Measurements from ENCODE around the gene LRRC61.

DNA sequence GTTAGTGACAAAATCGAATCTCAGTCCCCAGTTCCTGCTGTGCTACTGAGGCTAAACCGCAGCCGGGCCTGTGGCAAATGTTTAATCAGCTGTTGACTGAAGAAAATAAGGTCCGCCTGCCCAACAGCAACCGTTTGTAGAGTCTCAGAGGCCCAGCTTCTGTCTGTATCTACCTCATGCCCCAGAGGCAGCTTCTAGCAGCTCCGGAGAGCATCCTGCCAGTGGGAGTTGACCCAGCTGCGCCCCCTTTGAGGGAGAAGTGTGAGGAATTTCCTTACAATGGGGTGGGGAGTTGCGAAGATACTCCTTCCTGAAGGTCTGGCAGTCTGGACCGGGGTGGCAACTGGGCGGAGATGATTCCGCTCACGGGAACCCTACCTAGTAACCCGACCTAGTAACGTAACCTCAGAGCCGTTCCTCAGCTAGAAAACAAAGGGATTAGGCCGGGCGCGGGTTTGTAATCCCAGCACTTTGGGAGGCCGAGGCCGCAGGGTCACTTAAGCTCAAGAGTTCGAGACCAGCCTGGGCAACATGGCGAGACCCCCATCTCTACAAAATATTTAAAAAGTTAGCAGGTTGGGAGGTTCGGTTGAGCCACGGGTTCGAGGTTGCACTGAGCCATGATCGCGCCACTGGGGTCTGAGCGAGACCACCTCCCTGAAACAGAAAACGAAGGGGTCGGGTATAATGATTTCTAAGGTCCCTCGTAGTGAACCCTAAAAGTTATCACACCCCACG is 55.1 kb downstream of the LRRC61 start:
- no peak for TF ChIP-seq HOXD13 (CRISPR knock-in tag; IDR thresholded peaks at IDR 0.05; ENCODE audit: borderline replicate concordance)
- TF ChIP-seq, protein P1, sequence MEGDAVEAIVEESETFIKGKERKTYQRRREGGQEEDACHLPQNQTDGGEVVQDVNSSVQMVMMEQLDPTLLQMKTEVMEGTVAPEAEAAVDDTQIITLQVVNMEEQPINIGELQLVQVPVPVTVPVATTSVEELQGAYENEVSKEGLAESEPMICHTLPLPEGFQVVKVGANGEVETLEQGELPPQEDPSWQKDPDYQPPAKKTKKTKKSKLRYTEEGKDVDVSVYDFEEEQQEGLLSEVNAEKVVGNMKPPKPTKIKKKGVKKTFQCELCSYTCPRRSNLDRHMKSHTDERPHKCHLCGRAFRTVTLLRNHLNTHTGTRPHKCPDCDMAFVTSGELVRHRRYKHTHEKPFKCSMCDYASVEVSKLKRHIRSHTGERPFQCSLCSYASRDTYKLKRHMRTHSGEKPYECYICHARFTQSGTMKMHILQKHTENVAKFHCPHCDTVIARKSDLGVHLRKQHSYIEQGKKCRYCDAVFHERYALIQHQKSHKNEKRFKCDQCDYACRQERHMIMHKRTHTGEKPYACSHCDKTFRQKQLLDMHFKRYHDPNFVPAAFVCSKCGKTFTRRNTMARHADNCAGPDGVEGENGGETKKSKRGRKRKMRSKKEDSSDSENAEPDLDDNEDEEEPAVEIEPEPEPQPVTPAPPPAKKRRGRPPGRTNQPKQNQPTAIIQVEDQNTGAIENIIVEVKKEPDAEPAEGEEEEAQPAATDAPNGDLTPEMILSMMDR (tag by site-specific recombination; IDR thresholded peaks at IDR 0.05), result peak; percentile 71
- TF ChIP-seq ZNF530 (tag by site-specific recombination; IDR thresholded peaks at IDR 0.05; ENCODE audit: low read depth), result no peak
- no peak for TF ChIP-seq ZNF146 (tag by site-specific recombination; IDR thresholded peaks at IDR 0.05)
- TF ChIP-seq, protein P2, sequence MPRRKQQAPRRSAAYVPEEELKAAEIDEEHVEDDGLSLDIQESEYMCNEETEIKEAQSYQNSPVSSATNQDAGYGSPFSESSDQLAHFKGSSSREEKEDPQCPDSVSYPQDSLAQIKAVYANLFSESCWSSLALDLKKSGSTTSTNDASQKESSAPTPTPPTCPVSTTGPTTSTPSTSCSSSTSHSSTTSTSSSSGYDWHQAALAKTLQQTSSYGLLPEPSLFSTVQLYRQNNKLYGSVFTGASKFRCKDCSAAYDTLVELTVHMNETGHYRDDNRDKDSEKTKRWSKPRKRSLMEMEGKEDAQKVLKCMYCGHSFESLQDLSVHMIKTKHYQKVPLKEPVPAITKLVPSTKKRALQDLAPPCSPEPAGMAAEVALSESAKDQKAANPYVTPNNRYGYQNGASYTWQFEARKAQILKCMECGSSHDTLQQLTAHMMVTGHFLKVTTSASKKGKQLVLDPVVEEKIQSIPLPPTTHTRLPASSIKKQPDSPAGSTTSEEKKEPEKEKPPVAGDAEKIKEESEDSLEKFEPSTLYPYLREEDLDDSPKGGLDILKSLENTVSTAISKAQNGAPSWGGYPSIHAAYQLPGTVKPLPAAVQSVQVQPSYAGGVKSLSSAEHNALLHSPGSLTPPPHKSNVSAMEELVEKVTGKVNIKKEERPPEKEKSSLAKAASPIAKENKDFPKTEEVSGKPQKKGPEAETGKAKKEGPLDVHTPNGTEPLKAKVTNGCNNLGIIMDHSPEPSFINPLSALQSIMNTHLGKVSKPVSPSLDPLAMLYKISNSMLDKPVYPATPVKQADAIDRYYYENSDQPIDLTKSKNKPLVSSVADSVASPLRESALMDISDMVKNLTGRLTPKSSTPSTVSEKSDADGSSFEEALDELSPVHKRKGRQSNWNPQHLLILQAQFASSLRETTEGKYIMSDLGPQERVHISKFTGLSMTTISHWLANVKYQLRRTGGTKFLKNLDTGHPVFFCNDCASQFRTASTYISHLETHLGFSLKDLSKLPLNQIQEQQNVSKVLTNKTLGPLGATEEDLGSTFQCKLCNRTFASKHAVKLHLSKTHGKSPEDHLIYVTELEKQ (tag by site-specific recombination; IDR thresholded peaks at IDR 0.05; ENCODE audit: borderline replicate concordance), result no peak
- no peak for TF ChIP-seq ZNF274 (IDR thresholded peaks at IDR 0.05; ENCODE audit: low read length)
- no peak for TF ChIP-seq ZNF274 (tag by site-specific recombination; IDR thresholded peaks at IDR 0.05; ENCODE audit: borderline replicate concordance)
- peak; percentile 45 for TF ChIP-seq WT1 (tag by site-specific recombination; IDR thresholded peaks at IDR 0.05)
- TF ChIP-seq TCF7L2 (IDR thresholded peaks at IDR 0.05; ENCODE audit: borderline replicate concordance, low read depth, low read length), result no peak
- TF ChIP-seq ZNF791 (tag by site-specific recombination; IDR thresholded peaks at IDR 0.05), result no peak
